H1 (cell line): ENCODE data around the gene BBS4. TPM values are rescaled to one million over a fixed set of nuclear protein-coding genes. Genes with fewer than 3 reads are reported as not detected.

Source experiments
- CTCF ChIA-PET: fragments of 300-600 bp; sonication (Branson Sonifier 250); formaldehyde crosslinking; loops from one replicate; lab custom pipeline; 2021; ENCODE audit not compliant: partially characterized antibody; lab: Charles Lee
- POLR2A ChIA-PET: fragments of 300-600 bp; sonication (Branson Sonifier 250); formaldehyde crosslinking; loops from one replicate; lab custom pipeline; 2021; ENCODE audit warnings: inconsistent platforms; ENCODE audit not compliant: partially characterized antibody; lab: Charles Lee
- DNase-seq, 2 experiments: peaks; one replicate each; pipeline versions ENCODE4 v3.0.0 to v3.0.0-alpha.2; 2010 to 2022; ENCODE audit warnings: low spot score in 2 of 2, low read depth in 1 of 2, mixed read lengths in 1 of 2
- FAIRE-seq: peaks from 2 replicates; lab custom pipeline; 2011; peaks lifted over from hg19 to GRCh38; lab: Jason Lieb, UNC
- H2AFZ ChIP-seq: 2 replicates; pipeline ENCODE4 v1.8.1; 2012; ENCODE audit warnings: low read length, inconsistent platforms
- H2AK5ac ChIP-seq: 2 replicates; pipeline ENCODE4 v1.6.1; 2013; ENCODE audit warnings: low read depth, low read length
- H2BK120ac ChIP-seq: replicated peaks from 2 replicates; pipeline ENCODE3; 2013; ENCODE audit warnings: low read depth, low read length, inconsistent platforms
- H2BK12ac ChIP-seq: 2 replicates; pipeline ENCODE4 v1.6.1; 2013; ENCODE audit warnings: low read depth, low read length
- H2BK15ac ChIP-seq: 2 replicates; pipeline ENCODE4 v1.6.1; 2013; ENCODE audit warnings: low read length
- H2BK20ac ChIP-seq: 2 replicates; pipeline ENCODE4 v1.6.1; 2013; ENCODE audit warnings: low read length
- H2BK5ac ChIP-seq: 2 replicates; pipeline ENCODE4 v1.6.1; 2013; ENCODE audit warnings: low read depth, low read length
- H3K14ac ChIP-seq: 2 replicates; pipeline ENCODE4 v1.6.1; 2013; ENCODE audit warnings: inconsistent platforms; ENCODE audit not compliant: insufficient read length
- H3K18ac ChIP-seq: 2 replicates; pipeline ENCODE4 v1.6.1; 2013; ENCODE audit warnings: low read length; ENCODE audit errors: extremely low read depth
- H3K23ac ChIP-seq: 2 replicates; pipeline ENCODE4 v1.6.1; 2013; ENCODE audit warnings: inconsistent platforms; ENCODE audit not compliant: insufficient read length
- H3K23me2 ChIP-seq: 2 replicates; pipeline ENCODE4 v1.6.1; 2013; ENCODE audit warnings: low read depth, low read length
- H3K27ac ChIP-seq: 2 replicates; pipeline ENCODE4 v1.6.1; 2011; ENCODE audit warnings: low read depth, low read length, inconsistent platforms
- H3K27me3 ChIP-seq, 4 experiments: replicated peaks in 1 of 4; 1 replicate in 1 of 4; 2 replicates in 3 of 4; pipeline versions ENCODE4 v1.6.1 to v1.8.1; 2011 to 2013; ENCODE audit warnings: low read length in 3 of 4, mild to moderate bottlenecking in 3 of 4, inconsistent platforms in 2 of 4, mixed read lengths in 2 of 4, moderate library complexity in 1 of 4; ENCODE audit not compliant: control insufficient read depth in 3 of 4, insufficient read depth in 3 of 4; ENCODE audit errors: extremely low read depth in 1 of 4
- H3K36me3 ChIP-seq, 4 experiments: 2 replicates each; pipeline versions ENCODE4 v1.6.1 to v1.8.1; 2011 to 2013; ENCODE audit warnings: mild to moderate bottlenecking in 4 of 4, low read length in 3 of 4, moderate library complexity in 2 of 4, control low read depth in 1 of 4, inconsistent platforms in 1 of 4; ENCODE audit not compliant: insufficient read depth in 4 of 4, control insufficient read depth in 2 of 4
- H3K4ac ChIP-seq: replicated peaks from 2 replicates; pipeline ENCODE3; 2013; ENCODE audit warnings: low read length, low read depth, mixed read lengths, inconsistent platforms; ENCODE audit not compliant: insufficient read length
- H3K4me1 ChIP-seq, 4 experiments: replicated peaks in 1 of 4; 1 replicate in 1 of 4; 2 replicates in 3 of 4; pipeline versions ENCODE4 v1.6.1 to v1.8.1; 2011 to 2013; ENCODE audit warnings: low read length in 3 of 4, inconsistent platforms in 2 of 4, mixed read lengths in 1 of 4; ENCODE audit not compliant: insufficient read depth in 4 of 4, control insufficient read depth in 3 of 4
- H3K4me2 ChIP-seq, 2 experiments: 2 replicates each; pipeline versions ENCODE4 v1.6.1 to v1.8.1; 2011 to 2013; ENCODE audit warnings: low read depth in 2 of 2, low read length in 2 of 2, control low read depth in 1 of 2, inconsistent platforms in 1 of 2, mild to moderate bottlenecking in 1 of 2; ENCODE audit not compliant: insufficient read depth in 1 of 2
- H3K4me3 ChIP-seq, 4 experiments: fragments of 200-600, 300-600 bp in 1 of 4; sonication (generic), shearing (Covaris generic), sonication (Bioruptor Twin) in 1 of 4; 2 replicates each; pipeline versions ENCODE4 v1.5.1 to v1.8.1; 2011 to 2016; ENCODE audit warnings: low read length in 4 of 4, low read depth in 3 of 4, control low read depth in 2 of 4, inconsistent platforms in 2 of 4, mild to moderate bottlenecking in 2 of 4, mixed read lengths in 1 of 4, moderate library complexity in 1 of 4; ENCODE audit not compliant: insufficient read depth in 2 of 4; ENCODE audit errors: extremely low read depth in 1 of 4
- H3K56ac ChIP-seq: replicated peaks from 2 replicates; pipeline ENCODE3; 2013; ENCODE audit warnings: low read depth, mild to moderate bottlenecking, mixed read lengths, low read length, inconsistent platforms; ENCODE audit not compliant: insufficient read length
- H3K79me1 ChIP-seq: 2 replicates; pipeline ENCODE4 v1.6.1; 2013; ENCODE audit warnings: low read depth, low read length, control low read depth
- H3K79me2 ChIP-seq, 2 experiments: 2 replicates each; pipeline versions ENCODE4 v1.6.1 to v1.8.1; 2012 to 2013; ENCODE audit warnings: low read length in 2 of 2, mild to moderate bottlenecking in 2 of 2, inconsistent platforms in 1 of 2; ENCODE audit not compliant: insufficient read depth in 2 of 2, control insufficient read depth in 1 of 2
- H3K9ac ChIP-seq, 4 experiments: replicated peaks in 1 of 4; 1 replicate in 1 of 4; 2 replicates in 3 of 4; pipeline versions ENCODE4 v1.6.1 to v1.8.1; 2011 to 2013; ENCODE audit warnings: low read depth in 3 of 4, low read length in 3 of 4, control low read depth in 2 of 4, mild to moderate bottlenecking in 2 of 4, moderate library complexity in 2 of 4, inconsistent platforms in 1 of 4; ENCODE audit errors: extremely low read depth in 1 of 4
- H3K9me3 ChIP-seq, 2 experiments: 2 replicates each; pipeline versions ENCODE4 v1.6.1 to v1.8.1; 2012 to 2013; ENCODE audit warnings: mild to moderate bottlenecking in 2 of 2, moderate library complexity in 2 of 2, control low read depth in 1 of 2, inconsistent platforms in 1 of 2, low read depth in 1 of 2, low read length in 1 of 2, mixed read lengths in 1 of 2; ENCODE audit not compliant: insufficient read depth in 2 of 2
- H4K20me1 ChIP-seq, 2 experiments: replicated peaks in 1 of 2; 2 replicates each; pipeline versions ENCODE3 to v1.8.1; 2011 to 2013; ENCODE audit warnings: inconsistent platforms in 2 of 2, low read length in 2 of 2, mild to moderate bottlenecking in 1 of 2; ENCODE audit not compliant: insufficient read depth in 2 of 2, control insufficient read depth in 1 of 2
- H4K5ac ChIP-seq: 2 replicates; pipeline ENCODE4 v1.6.1; 2013; ENCODE audit warnings: low read length, low read depth, mixed read lengths, inconsistent platforms; ENCODE audit not compliant: insufficient read length
- H4K8ac ChIP-seq: 2 replicates; pipeline ENCODE4 v1.8.0; 2013; ENCODE audit warnings: mild to moderate bottlenecking, moderate library complexity, low read length, inconsistent platforms; ENCODE audit not compliant: insufficient read depth; ENCODE audit errors: extremely low read depth
- H4K91ac ChIP-seq: replicated peaks from 2 replicates; pipeline ENCODE3; 2013; ENCODE audit warnings: low read length, mixed read lengths, inconsistent platforms; ENCODE audit not compliant: insufficient read length
- HDAC2 ChIP-seq, 2 experiments: fragments of 300-600 bp in 1 of 2; sonication (generic) in 1 of 2; IDR thresholded peaks; 2 replicates each; pipeline ENCODE4 v1.6.1; 2011 to 2012; ENCODE audit warnings: low read depth in 2 of 2, low read length in 2 of 2, mild to moderate bottlenecking in 2 of 2, moderate library complexity in 2 of 2, borderline replicate concordance in 1 of 2, inconsistent platforms in 1 of 2
- RAD21 ChIP-seq, 2 experiments: IDR thresholded peaks in 1 of 2; conservative IDR thresholded peaks in 1 of 2; 2 replicates each; pipeline ENCODE4 v1.6.1; 2011; ENCODE audit warnings: low read depth in 2 of 2, low read length in 2 of 2, improper control_type of control experiment in 1 of 2, inconsistent platforms in 1 of 2, mild to moderate bottlenecking in 1 of 2, moderate library complexity in 1 of 2
- SIN3A ChIP-seq, 2 experiments: IDR thresholded peaks in 1 of 2; conservative IDR thresholded peaks in 1 of 2; 2 replicates each; pipeline ENCODE4 v1.6.1; 2011 to 2012; ENCODE audit warnings: low read length in 2 of 2, improper control_type of control experiment in 1 of 2, low read depth in 1 of 2, mild to moderate bottlenecking in 1 of 2
- WGBS, 2 experiments: shearing (Covaris generic) in 1 of 2; methylation state at CpG; one replicate each; pipeline versions ENCODE4 v1.1.6 to v1.1.7; 2013 to 2015; ENCODE audit warnings: low lambda C conversion rate in 2 of 2, mixed read lengths in 2 of 2, inconsistent platforms in 1 of 2, low coverage in 1 of 2, missing lambda C conversion rate in 1 of 2; ENCODE audit not compliant: insufficient replicate concordance in 2 of 2, insufficient coverage in 1 of 2, insufficient read length in 1 of 2; ENCODE audit errors: extremely low coverage in 1 of 2, missing lambda C conversion rate in 1 of 2; 5-methylcytosine and 5-hydroxymethylcytosine counted together
- polyA plus RNA-seq, 7 experiments: library from polyadenylated mRNA; depleted of rRNA in 3 of 7; stranded (reverse) in 5 of 7; unstranded in 2 of 7; fragments of >200 nt in 5 of 7; fragments of 200-250 nt in 2 of 7; gene quantifications; 1 replicate in 5 of 7; 2 replicates in 1 of 7; 4 replicates in 1 of 7; pipeline versions ENCODE4 v1.2.1 to v1.2.3, GENCODE V29; 2011 to 2013; ENCODE audit warnings: missing spikeins in 2 of 7, mixed read lengths in 2 of 7
- total RNA-seq: library from RNA; stranded (reverse); fragmentation: NEBNext Ultra II Directional; extraction: Animal tissue kit (Norgen Biotek cat#: 25700); gene quantifications from 2 replicates; pipeline ENCODE4 v1.2.1, GENCODE V29; 2021

The BBS4 gene
- total and polyA plus RNA-seq, 2 of the 8 experiments (the other 6 are each of a cell fraction or from before 2014, with no cell fraction given) = 17.4 to 24.1 TPM

DNA sequence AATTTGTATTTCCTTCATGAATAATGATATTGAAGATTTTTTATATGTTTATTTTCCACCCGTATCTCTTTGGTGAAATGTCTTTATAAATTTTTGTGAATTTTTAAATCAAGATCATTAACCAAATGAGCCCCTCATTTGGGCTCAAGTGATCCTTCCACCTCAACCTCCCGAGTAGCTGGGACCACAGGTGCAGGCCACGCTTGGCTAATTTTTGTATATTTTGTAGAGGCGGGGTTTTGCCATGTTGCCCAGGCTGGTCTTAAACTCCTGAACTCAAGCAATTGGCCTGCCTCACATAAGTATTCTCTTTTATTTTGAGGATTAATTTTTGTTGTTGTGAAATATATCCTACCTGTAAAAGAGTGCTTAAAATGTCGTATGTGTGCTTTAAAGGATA is 4.9 kb downstream of the BBS4 start:
- no peak overlapping the region for H3K23ac ChIP-seq
- H3K36me3 ChIP-seq = no peaks in the 10 kb centered on the region
- no peak overlapping the region for H3K27ac ChIP-seq
- H2BK12ac ChIP-seq = no peak overlapping the region
- POLR2A ChIA-PET = no interaction called here
- 0 out of 2 replicates have a peak, but pooled peaks cover 2% of the 10 kb centered on the region for H3K23me2 ChIP-seq
- H3K27me3 ChIP-seq = no peaks in the 10 kb centered on the region
- H3K14ac ChIP-seq = no peak overlapping the region
- H3K18ac ChIP-seq = no peak overlapping the region
- no peak overlapping the region for H2AK5ac ChIP-seq
- FAIRE-seq = no peak
- no peak overlapping the region for H2BK15ac ChIP-seq
- no peak for DNase-seq
- H3K79me2 ChIP-seq = peaks cover 0 to 42% of the 10 kb centered on the region in 2 experiments; a peak in 2 of 4 replicates
- H3K9ac ChIP-seq = no peak overlapping the region
- H3K4me2 ChIP-seq = no peak overlapping the region
- H2BK20ac ChIP-seq = no peak overlapping the region
- H3K79me1 ChIP-seq = 0 out of 2 replicates have a peak, but pooled peaks cover 3% of the 10 kb centered on the region
- no peak overlapping the region for H4K5ac ChIP-seq
- no peak overlapping the region for H3K4me3 ChIP-seq
- no peak overlapping the region for H2BK5ac ChIP-seq
- no peaks in the 10 kb centered on the region for H3K4me1 ChIP-seq
- H4K91ac ChIP-seq = no peak overlapping the region
- no peak overlapping the region for H2AFZ ChIP-seq
- TF ChIP-seq HDAC2 (IDR thresholded peaks at IDR 0.05; ENCODE audit: borderline replicate concordance in 1 of 2, low read depth in 2 of 2, low read length in 2 of 2) (no peak), RAD21 (IDR thresholded peaks at IDR 0.05 in 1 of 2, conservative IDR thresholded peaks at IDR 0.05 in 1 of 2; ENCODE audit: low read depth in 2 of 2, low read length in 2 of 2) (no peak), SIN3A (conservative IDR thresholded peaks at IDR 0.05 in 1 of 2, IDR thresholded peaks at IDR 0.05 in 1 of 2; ENCODE audit: low read depth in 1 of 2, low read length in 2 of 2) (no peak)
- WGBS, 2 experiments = 90% methylated on average over 5 of the region's 5 CpGs; no CpG with 5 or more reads in 1 of the 2 experiments
- CTCF ChIA-PET = no interaction called here
- no peak overlapping the region for H3K4ac ChIP-seq
- H2BK120ac ChIP-seq = no peak overlapping the region
- H4K20me1 ChIP-seq = no peaks in the 10 kb centered on the region
- H4K8ac ChIP-seq = no peak overlapping the region
- H3K9me3 ChIP-seq = no peaks in the 10 kb centered on the region
- peak overlapping the region; percentile 77 for H3K56ac ChIP-seq
